ENCODE data around the gene CPS1. TPM values are rescaled to one million over a fixed set of nuclear protein-coding genes. Genes with fewer than 3 reads are reported as not detected.

CPS1 gene
- polyA plus RNA-seq, 6 donors from 2014 or later = not detected

DNA sequence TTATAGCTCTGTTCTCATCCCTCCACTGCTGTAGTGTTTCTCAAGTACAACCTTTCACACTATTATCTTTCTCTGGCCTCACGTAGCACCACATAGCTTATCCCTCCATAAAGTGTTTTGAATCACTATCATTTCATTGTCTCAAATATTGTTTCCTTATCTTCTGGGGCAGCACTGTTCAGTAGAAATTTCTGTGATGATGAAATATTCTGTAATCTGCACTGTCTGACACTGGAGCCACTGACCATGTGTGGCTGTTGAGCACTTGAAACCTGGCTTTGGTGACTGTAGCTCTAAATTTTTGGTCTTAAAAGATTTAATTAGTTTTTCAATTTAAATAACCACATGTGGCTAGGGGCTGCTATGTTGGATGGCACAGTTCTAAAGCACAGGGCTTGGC, 78.9 kb downstream of the CPS1 start:
- H3K27ac Mint-ChIP-seq = no peak overlapping the region
- H3K27me3 Mint-ChIP-seq = peaks cover 0 to 8% (median 5%) of the 10 kb centered on the region in 3 donors
- DNase-seq = no peak
- H3K4me1 Mint-ChIP-seq = no peaks in the 10 kb centered on the region
- H3K36me3 Mint-ChIP-seq = no peaks in the 10 kb centered on the region
- H3K4me3 Mint-ChIP-seq = no peak overlapping the region
- no peak for ATAC-seq (ENCODE audit: low read depth in 2 of 2)
- H3K9me3 Mint-ChIP-seq = peaks cover 0 to 5% (median 0%) of the 10 kb centered on the region in 7 donors

DNA sequence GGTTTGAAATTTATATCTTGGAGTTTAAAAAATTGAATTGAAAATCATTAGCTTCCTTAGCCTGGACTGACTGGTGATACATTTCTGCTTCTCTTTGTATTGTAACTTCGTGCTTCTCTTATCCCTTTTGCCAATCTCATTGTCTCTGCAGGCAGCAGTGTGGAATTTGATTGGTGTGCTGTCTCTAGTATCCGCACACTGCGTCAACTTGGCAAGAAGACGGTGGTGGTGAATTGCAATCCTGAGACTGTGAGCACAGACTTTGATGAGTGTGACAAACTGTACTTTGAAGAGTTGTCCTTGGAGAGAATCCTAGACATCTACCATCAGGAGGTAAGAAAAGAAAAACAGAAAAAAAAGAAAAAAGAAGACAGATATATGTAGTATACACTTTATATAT, 85.9 kb downstream of the CPS1 start:
- Mint-ChIP-seq H3K9me3 (peaks cover 0 to 4% (median 0%) of the 10 kb centered on the region in 7 donors), H3K27ac (no peak overlapping the region), H3K36me3 (no peaks in the 10 kb centered on the region), H3K27me3 (no peaks in the 10 kb centered on the region), H3K4me1 (no peaks in the 10 kb centered on the region), H3K4me3 (no peak overlapping the region)
- ATAC-seq (ENCODE audit: low read depth in 2 of 2) (no peak), DNase-seq (no peak)

DNA sequence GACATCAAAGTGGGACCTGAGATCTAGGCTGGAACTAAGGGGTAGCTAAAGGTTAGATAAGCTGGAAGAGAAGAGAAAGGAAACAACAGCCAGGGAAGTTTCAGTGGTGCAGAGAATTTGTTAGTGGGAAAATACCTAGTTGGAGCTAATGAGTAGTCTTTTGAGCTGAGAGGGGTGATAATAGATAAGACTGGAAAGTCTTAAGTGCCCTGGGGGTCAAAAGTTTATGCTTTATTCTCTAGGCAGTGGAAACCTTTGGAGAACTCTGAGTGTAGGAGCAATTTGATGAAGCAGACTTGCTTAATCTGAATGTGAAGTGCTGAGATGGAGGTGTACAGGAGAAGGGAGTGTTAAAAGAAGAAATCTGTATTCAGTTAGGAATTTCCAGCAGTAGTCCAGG, 90.8 kb downstream of the CPS1 start:
- H3K4me1 Mint-ChIP-seq = no peaks in the 10 kb centered on the region
- H3K27ac Mint-ChIP-seq = no peak overlapping the region
- DNase-seq = no peak
- peaks cover 0 to 2% (median 0%) of the 10 kb centered on the region in 7 donors for H3K9me3 Mint-ChIP-seq
- no peak overlapping the region for H3K4me3 Mint-ChIP-seq
- no peaks in the 10 kb centered on the region for H3K27me3 Mint-ChIP-seq
- H3K36me3 Mint-ChIP-seq = no peaks in the 10 kb centered on the region
- ATAC-seq (ENCODE audit: low read depth in 2 of 2) = no peak

- peaks cover 0 to 2% (median 0%) of the 10 kb centered on the region in 7 donors for H3K9me3 Mint-ChIP-seq
- no peaks in the 10 kb centered on the region for H3K27me3 Mint-ChIP-seq
- no peaks in the 10 kb centered on the region for H3K36me3 Mint-ChIP-seq
- no peak overlapping the region for H3K27ac Mint-ChIP-seq
- ATAC-seq (ENCODE audit: low read depth in 2 of 2) (no peak), DNase-seq (no peak)
- H3K4me1 Mint-ChIP-seq = no peaks in the 10 kb centered on the region
- no peak overlapping the region for H3K4me3 Mint-ChIP-seq
Observed at GRCh38 chr2:210654091-210654490, 97.7 kb downstream of the CPS1 start.

- H3K27ac Mint-ChIP-seq = no peak overlapping the region
- no peaks in the 10 kb centered on the region for H3K27me3 Mint-ChIP-seq
- no peak for DNase-seq
- ATAC-seq (ENCODE audit: low read depth in 2 of 2) = no peak
- no peaks in the 10 kb centered on the region for H3K4me1 Mint-ChIP-seq
- H3K9me3 Mint-ChIP-seq = peaks cover 0 to 10% (median 6%) of the 10 kb centered on the region in 7 donors
- peaks cover 0 to 8% of the 10 kb centered on the region in 2 donors for H3K36me3 Mint-ChIP-seq
- no peak overlapping the region for H3K4me3 Mint-ChIP-seq
Observed at GRCh38 chr2:210655229-210655975, 99.0 kb downstream of the CPS1 start.

DNA sequence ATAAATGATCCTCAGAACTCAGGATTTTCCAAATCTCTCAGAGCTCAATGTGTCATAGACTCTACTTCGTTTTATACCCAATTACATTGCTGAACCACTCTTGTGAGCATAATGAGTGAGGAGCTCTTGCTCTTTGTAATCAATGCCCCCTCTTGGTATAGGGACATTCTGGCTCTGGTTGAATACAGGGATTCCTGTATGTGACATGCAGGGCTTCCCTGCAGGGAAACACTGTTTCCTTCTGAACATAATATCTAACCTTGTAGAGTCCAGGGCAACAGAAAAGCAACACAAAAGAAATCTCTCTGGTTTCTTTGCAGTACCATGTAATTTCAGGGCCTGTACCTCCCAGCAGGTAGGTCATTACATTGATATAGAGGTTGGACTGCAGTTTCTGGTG, 101.5 kb downstream of the CPS1 start:
- no peak for DNase-seq
- no peaks in the 10 kb centered on the region for H3K4me1 Mint-ChIP-seq
- no peak for ATAC-seq (ENCODE audit: low read depth in 2 of 2)
- peaks cover 0 to 8% of the 10 kb centered on the region in 2 donors for H3K36me3 Mint-ChIP-seq
- H3K9me3 Mint-ChIP-seq = peaks cover 3 to 22% (median 7%) of the 10 kb centered on the region in 7 donors
- H3K4me3 Mint-ChIP-seq = no peak overlapping the region
- no peak overlapping the region for H3K27ac Mint-ChIP-seq
- no peaks in the 10 kb centered on the region for H3K27me3 Mint-ChIP-seq

DNA sequence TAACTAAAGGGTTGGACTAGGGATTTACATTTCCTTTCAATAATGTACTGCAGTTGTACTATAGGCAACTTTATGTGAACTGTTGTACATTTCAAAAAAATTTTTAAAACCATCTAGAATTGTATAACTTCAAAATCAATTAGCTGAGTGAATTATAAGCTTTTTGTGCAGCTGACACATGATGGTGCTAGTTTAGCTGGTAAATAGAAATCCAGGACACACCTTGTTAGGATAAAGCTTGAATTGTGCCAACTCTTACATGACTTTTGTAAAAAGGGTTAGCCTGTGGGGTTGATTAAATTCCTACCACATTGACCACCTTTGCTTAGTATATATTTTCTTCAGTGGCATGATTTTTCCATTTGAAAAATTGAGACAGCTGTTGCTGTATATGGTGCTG, 104.4 kb downstream of the CPS1 start:
- Mint-ChIP-seq H3K27ac (no peak overlapping the region), H3K27me3 (no peaks in the 10 kb centered on the region), H3K4me1 (no peaks in the 10 kb centered on the region), H3K9me3 (peaks cover 3 to 22% (median 7%) of the 10 kb centered on the region in 7 donors), H3K36me3 (peaks cover 0 to 8% of the 10 kb centered on the region in 2 donors), H3K4me3 (no peak overlapping the region)
- no peak for DNase-seq
- no peak for ATAC-seq (ENCODE audit: low read depth in 2 of 2)

GRCh38 chr2:210662560-210662959, 106.2 kb downstream of the CPS1 start:
- H3K36me3 Mint-ChIP-seq = peaks cover 0 to 8% of the 10 kb centered on the region in 2 donors
- no peaks in the 10 kb centered on the region for H3K27me3 Mint-ChIP-seq
- ATAC-seq (ENCODE audit: low read depth in 2 of 2) (no peak), DNase-seq (no peak)
- H3K27ac Mint-ChIP-seq = no peak overlapping the region
- H3K4me1 Mint-ChIP-seq = no peaks in the 10 kb centered on the region
- H3K9me3 Mint-ChIP-seq = peaks cover 3 to 22% (median 7%) of the 10 kb centered on the region in 7 donors
- H3K4me3 Mint-ChIP-seq = no peak overlapping the region

DNA sequence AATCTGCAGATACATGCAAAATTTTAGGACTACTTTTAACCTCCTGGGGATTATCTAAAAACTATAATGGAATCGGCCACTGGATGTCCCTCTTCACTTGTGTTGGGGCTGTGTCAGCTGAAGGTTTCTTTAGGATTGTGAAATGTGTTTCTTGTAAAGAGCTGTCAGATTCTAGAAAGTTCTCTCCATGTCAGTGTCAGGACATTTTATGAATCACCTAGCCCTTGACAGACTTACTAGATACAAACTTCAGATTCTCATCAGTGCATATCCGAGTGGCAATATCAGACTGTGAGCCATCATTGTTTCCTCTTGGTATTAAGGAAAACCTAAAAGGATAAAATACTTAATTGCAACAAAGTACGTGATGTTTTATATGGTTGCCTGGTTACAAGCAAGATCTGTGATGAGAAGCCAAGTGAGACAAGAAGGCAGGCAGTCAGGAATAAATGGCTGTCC, 107.3 kb downstream of the CPS1 start:
- Mint-ChIP-seq H3K4me3 (no peak overlapping the region), H3K9me3 (peaks cover 3 to 22% (median 7%) of the 10 kb centered on the region in 7 donors), H3K27me3 (peaks cover 0 to 6% (median 0%) of the 10 kb centered on the region in 3 donors), H3K27ac (no peak overlapping the region), H3K4me1 (no peaks in the 10 kb centered on the region), H3K36me3 (peaks cover 0 to 8% of the 10 kb centered on the region in 2 donors)
- DNase-seq = no peak
- ATAC-seq (ENCODE audit: low read depth in 2 of 2) = no peak

DNA sequence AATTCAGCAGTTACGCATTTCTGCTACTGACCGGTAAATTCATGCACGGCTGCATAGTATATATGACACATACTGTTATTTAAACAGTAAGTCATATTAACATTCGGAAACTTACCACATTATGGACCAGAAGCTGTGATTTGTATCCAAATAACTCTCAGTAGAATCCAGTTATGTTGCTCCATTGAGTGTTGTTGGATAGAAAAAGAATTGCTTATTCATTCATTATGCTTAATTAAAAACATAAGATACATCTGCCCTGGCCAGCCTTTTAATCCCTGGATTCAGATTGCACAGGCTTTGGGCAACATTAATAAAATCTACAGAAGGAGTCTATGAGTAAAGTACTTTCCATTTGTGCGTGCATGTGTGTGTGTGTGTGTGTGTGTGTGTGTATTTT, 111.3 kb downstream of the CPS1 start:
- DNase-seq = no peak
- Mint-ChIP-seq H3K27me3 (peaks cover 0 to 8% (median 0%) of the 10 kb centered on the region in 3 donors), H3K9me3 (peaks cover 0 to 4% (median 0%) of the 10 kb centered on the region in 7 donors), H3K4me1 (no peaks in the 10 kb centered on the region), H3K27ac (no peak overlapping the region), H3K36me3 (no peaks in the 10 kb centered on the region), H3K4me3 (no peak overlapping the region)
- no peak for ATAC-seq (ENCODE audit: low read depth in 2 of 2)

- Mint-ChIP-seq H3K4me1 (no peaks in the 10 kb centered on the region), H3K36me3 (no peaks in the 10 kb centered on the region), H3K9me3 (peaks cover 0 to 4% (median 0%) of the 10 kb centered on the region in 7 donors), H3K27me3 (peaks cover 0 to 8% (median 0%) of the 10 kb centered on the region in 3 donors), H3K4me3 (no peak overlapping the region), H3K27ac (no peak overlapping the region)
- no peak for ATAC-seq (ENCODE audit: low read depth in 2 of 2)
- no peak for DNase-seq
Observed at GRCh38 chr2:210671065-210671464, 114.7 kb downstream of the CPS1 start.

- no peak overlapping the region for H3K27ac Mint-ChIP-seq
- no peak for ATAC-seq (ENCODE audit: low read depth in 2 of 2)
Observed at GRCh38 chr2:210673117-210673516, 116.7 kb downstream of the CPS1 start.

DNA sequence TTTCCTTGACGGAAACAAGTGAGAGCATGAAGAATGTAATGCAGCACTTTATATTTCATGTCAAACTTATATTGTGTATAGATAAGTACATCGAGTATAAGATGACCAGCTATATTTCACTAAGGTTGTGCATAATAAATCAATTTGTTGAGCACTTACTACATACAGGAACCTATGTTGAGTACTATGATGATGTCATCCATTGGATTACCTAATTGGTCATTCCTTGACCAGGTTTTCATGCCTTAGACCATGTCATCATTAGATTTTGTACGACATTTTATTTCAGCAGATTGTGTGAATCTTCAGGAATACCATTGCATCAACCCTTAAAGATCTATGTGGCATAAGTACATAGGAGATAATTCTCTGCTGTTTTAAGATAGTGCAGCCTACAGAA, 119.7 kb downstream of the CPS1 start:
- H3K36me3 Mint-ChIP-seq = no peaks in the 10 kb centered on the region
- no peak overlapping the region for H3K27ac Mint-ChIP-seq
- H3K9me3 Mint-ChIP-seq = peaks cover 0 to 5% (median 0%) of the 10 kb centered on the region in 7 donors
- DNase-seq (no peak), ATAC-seq (ENCODE audit: low read depth in 2 of 2) (no peak)
- H3K4me1 Mint-ChIP-seq = no peaks in the 10 kb centered on the region
- H3K27me3 Mint-ChIP-seq = peaks cover 0 to 5% (median 0%) of the 10 kb centered on the region in 3 donors
- no peak overlapping the region for H3K4me3 Mint-ChIP-seq

More at GRCh38 chr2:210673117-210673516, 116.7 kb downstream of the CPS1 start:
- Mint-ChIP-seq H3K9me3 (peaks cover 0 to 4% (median 0%) of the 10 kb centered on the region in 7 donors), H3K4me3 (no peak overlapping the region), H3K27me3 (peaks cover 0 to 8% (median 0%) of the 10 kb centered on the region in 3 donors), H3K36me3 (no peaks in the 10 kb centered on the region), H3K4me1 (no peaks in the 10 kb centered on the region)
- DNase-seq = no peak

GRCh38 chr2:210681491-210681890, 125.1 kb downstream of the CPS1 start:
- H3K4me3 Mint-ChIP-seq = no peak overlapping the region
- H3K36me3 Mint-ChIP-seq = no peaks in the 10 kb centered on the region
- peaks cover 0 to 5% (median 0%) of the 10 kb centered on the region in 7 donors for H3K9me3 Mint-ChIP-seq
- H3K27me3 Mint-ChIP-seq = peaks cover 0 to 5% (median 0%) of the 10 kb centered on the region in 3 donors
- DNase-seq (no peak), ATAC-seq (ENCODE audit: low read depth in 2 of 2) (no peak)
- no peaks in the 10 kb centered on the region for H3K4me1 Mint-ChIP-seq
- H3K27ac Mint-ChIP-seq = no peak overlapping the region

Measured in naive B cell (primary cell).